SHP77 treated with DMSO at 0.1 percent for 48 hours (cell line): ENCODE measurements around the gene UGT2B17.
"Not testable (repeated sequence)": the region's sequence is repeated elsewhere in the genome, so short reads cannot be mapped to it uniquely, and the experiment has no call there.

Source experiments
- DNase-seq: peaks from one replicate; lab custom pipeline; 2025; lab: John Stamatoyannopoulos, UW

The UGT2B17 gene

DNA sequence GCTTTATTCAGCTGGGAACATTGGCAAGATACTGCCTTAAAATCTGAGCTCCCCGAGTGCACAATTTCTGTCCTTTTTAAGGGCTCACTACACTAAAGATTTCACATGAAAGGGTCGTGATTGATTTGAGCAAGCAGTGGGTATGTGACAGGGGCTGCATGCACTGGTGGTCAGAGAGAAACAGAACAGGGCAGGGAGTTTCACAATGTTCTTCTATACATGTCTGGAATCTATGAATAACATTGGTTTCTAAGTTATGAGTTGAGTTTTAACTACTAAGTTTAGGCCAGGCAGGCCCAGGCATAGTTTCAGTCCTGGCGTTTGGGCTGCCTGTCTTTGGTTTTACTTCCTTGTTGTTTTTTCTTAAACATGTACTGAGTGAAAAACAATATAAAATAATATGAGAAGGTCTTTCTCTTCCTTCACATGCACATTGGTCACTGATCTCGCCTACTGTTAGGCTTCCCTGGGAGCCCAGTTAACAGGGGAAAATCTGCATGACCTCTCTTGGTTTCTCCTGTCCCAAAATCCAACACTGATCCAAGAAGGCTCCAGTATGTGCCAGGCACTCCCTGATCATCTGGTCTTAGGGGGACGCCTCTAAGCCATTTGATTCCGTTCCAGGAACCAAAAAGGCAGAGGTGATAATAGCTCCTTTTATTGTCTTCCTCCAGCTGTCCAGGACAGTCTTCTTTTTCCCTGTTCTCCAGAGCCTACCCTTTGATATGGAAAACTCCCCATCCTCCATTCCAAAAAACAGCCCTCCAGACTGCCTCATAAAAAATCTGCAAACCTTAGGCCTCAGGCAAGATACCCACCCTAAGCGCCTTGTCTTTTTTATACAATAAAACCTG is at the start of gene UGT2B17:
UGT2B17 (minus strand) TSS at position 51 of the 854 bp plus-strand sequence. CDS start 7,838 bp downstream, outside the sequence.
- no peak for DNase-seq

DNA sequence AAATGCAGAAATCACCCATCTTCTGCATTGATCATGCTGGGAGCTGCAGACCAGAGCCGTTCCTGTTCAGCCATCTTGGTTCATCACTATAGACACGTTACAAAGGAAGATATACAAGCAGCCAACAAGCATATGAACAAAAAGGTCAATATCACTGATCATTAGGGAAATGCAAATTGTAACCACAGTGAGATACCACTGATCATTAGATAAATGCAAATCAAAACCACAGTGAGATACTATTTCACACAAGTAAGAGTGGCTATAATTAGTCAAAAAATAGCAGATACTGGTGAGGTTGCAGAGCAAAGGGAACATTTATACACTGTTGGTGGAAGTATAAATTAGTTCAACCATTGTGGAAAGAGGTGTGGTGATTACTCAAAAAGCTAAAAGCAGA is 46.6 kb upstream of the UGT2B17 start:
- DNase-seq: not testable (repeated sequence)

DNA sequence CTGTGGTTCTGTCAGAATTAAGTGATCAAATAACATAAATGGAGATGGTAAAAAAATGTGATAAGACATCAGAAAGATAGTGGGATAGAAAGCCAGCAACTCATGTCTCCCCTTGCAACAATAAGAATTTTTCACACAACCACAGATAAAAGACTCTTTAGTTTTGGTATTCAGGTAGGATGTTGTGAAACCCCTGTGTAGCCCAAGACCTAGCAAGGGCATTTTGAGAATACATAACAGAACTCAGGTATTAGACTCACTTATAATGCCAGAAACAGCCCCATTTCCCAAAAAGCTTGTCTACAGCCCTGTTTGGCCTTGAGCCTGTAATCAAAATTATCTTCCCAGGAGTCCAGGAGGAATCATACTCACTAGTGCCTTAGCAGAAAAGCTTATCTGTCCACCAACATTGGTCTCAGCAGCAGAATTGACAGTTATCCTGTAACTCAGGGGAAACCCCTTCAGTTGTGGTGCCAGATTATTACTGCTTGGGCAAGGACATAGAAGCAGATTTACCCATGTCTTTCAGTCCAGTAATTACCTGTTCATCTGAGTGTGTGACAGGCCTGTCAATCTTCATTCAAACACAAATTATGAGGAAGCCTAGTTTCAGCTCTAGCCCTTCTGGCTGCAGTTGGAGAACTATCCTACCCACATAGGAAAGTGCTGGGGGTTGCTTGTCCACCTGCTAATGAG is 41.0 kb upstream of the UGT2B17 start:
- DNase-seq: no peak

DNA sequence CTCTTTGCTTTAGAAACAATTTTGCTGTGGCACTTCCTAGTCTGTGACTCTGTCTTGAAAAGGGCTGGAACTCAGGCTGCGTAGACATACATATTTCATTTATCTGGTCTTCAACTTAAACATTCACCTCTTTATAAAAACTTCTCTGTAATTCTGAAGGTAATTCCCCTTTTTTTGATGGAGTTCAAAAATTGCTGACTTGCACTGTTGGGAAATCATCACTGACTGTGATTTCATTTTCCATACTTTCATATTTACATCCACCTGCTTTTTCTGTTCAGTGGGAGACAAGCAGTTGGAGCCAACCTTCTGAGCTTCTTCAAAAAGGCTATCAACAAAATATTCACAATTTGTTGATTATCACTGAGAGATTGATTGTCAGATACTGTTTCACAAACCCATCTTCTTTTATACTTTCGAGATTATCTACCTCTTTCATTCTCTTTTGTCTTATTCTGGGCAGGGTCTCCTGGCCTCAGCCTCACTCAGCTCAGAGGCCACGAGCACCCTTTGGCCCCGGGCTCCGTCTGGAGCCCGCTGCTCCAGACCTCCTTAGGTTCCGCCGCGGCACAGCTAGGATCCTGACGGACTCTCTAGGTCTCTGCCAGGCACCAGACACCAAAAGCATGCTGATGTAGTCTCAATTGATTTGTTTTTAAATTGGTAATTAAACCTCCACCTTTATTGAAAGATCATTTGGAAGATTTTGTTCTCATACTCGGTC is 39.7 kb upstream of the UGT2B17 start:
- no peak for DNase-seq

DNA sequence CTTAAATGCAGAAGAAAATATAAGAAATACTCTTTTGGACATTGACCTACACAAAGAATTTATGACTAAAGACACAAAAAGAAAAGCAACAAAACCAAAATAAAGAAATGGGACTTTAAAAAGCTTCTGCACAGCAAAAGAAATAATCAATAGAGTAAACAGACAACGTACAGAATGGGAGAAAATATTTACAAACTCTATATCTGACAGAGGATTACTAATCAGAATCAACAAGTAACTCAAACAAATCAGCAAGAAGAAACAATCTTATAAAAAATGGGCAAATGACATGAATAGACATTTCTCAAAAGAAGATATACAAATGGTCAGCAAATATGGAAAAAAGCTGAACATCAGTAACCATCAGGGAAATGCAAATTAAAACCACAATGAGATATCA is 37.6 kb upstream of the UGT2B17 start:
- no peak for DNase-seq

DNA sequence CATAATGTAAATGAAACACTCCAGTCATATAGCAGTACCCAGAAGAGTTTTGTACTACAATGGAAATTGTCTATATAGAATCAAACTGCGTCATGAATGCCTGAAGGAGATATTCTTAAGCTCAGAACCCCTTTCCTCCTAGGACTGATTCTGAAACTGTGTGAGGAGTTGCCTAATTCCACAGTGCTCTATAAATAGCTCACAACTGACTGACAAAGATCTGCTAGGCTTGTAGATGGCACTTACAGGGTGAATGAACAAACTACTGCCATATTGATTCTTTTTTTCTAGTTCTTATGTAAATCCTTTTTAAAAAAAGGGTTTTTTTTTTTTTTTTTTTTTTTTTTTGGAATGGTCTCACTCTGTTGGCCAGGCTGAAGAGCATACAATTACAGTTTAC is 30.1 kb upstream of the UGT2B17 start:
- DNase-seq: no peak

DNA sequence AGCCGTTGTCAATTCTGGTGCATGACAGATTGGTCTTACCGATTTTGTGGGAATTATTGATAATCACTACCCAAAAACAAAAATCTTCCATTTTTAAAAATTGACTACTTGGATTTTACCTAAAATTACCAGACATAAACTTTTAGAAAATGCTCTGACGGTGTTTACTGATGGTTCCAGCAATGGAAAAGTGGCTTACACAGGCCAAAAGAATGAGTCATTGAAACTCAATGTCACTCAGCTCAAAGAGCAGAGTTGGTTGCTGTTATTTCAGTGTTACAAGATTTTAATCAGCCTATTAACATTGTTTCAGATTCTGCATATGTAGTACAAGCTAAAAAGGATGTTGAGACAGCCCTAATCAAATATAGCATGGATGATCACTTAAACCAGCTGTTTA is 23.0 kb upstream of the UGT2B17 start:
- DNase-seq: no peak

DNA sequence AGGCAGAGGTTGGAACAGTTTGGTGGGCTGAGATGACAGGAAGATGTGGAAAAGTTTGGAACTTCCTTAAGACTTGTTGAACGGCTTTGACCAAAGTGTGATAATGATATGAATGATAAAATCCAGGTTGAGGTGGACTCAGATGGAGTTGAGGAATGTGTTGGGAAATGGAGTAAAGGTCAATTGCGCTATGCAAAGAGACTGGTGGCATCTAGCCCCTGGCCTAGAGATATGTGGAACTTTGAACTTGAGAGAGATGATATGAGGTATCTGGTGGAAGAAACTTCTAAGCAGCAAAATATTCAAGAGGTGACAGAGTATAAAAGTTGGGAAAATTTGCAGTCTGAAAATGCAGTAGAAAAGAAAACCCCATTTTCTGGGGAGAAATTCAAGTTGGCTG is 21.4 kb upstream of the UGT2B17 start:
- DNase-seq: no peak

DNA sequence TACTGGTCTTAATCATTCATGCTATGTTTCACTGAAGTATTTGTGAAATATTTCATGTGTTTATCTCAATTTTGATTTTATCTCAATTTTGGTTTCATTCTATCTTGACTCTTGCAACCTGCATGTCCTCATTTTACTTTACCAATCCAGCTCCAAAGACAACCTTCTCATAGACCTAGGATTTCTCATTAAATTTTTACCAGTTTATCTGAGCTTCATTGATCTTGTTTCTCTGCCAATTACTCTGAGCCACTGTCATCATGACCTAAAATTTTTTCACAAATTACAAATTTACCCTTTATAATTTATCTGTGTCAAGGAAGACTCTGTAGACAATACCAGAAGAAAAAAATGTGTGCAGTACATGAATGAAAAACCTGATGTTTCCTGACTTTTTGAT is 18.6 kb upstream of the UGT2B17 start:
- DNase-seq: no peak

DNA sequence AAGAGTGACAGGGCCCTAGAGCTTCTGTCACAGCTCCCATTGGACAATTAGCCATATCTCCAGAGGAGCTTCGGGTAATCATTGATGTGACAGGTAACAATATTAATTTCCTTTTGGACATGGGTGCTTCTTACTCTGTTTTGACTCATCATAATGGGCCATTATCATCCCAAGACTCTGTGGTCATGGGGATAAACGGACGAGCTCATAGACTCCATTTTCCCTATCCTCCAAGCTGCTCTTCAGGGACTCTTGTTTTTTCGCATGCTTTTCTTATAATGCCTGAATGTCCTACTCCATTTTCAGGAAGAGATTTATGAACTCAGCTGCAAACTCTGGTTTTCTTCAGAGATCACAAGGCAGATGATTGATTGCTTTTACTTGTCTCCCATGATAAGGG is 17.0 kb upstream of the UGT2B17 start:
- no peak for DNase-seq

DNA sequence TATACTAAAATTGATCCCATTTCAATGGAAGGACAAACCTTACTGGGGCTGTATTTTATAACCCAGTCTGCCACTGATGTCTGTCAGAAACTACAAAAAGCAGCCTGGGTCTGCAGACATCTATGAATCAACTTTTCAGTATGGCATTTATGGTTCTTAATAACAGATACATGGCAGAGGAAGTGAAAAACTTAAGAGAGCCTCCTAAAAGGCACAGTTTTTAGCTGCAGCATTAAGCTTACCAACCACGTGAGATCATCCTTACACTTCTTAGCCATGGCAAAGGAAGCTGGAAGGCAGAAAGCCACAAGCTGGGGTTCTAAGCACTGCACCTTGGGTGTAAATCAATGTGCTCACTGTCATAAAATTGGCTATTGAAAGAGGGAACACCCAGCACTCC is 16.6 kb upstream of the UGT2B17 start:
- DNase-seq: no peak

DNA sequence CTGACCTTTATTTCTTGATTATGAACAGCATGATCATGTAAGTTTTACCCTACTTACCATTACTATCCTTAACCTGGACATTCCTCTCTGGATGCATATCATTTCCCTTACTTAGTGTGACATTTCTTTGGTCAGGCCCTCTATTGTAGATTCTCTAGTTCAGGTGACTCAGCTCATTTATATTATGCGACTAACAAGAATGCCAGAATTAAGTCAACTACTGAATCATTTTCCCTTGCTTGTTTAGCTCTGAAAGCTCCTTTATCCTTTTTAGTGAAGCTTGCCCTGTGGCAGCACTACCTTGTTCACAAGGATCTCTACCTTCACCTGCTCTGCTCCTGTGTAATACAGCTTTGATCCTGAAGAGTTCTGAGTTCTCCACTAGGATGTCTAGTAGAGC is 15.1 kb upstream of the UGT2B17 start:
- DNase-seq: no peak

DNA sequence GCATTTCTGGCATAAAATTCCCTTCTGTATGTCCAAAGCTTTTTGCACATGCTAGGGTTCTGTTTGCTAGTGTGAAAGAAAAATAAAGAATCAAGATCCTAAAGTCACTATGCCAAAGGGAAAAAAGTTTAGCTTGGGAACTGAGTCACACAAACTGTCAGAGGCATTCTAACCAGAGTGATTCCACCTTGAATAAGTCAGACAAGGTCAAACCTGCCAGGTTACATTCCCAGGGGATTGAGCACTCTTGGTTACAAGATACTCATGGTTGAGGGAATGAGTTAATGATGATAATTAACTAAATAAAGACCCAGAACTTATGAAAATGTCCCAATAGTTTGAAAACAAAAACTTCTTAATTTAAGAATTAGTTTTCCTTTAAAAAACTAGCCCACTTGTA is 13.7 kb upstream of the UGT2B17 start:
- DNase-seq: no peak

DNA sequence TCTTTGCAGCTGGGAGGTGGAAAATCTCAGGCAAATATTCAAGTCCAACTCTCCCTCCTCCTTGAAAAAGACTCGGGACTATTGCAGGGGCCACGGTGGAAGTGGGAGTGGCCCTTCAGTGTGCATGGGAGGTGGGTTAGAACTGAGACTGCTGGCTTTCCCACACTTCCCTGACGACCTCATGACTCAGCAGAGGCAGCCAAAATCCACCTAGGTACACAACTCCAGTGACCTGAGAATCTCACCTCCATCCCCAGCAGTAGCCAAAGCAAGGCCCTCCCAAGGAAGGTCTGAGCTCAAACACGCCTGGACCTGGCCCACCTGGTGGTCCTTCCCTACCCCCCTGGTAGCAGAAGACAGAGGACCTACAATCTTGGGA is 6.2 kb upstream of the UGT2B17 start:
- no peak for DNase-seq

DNA sequence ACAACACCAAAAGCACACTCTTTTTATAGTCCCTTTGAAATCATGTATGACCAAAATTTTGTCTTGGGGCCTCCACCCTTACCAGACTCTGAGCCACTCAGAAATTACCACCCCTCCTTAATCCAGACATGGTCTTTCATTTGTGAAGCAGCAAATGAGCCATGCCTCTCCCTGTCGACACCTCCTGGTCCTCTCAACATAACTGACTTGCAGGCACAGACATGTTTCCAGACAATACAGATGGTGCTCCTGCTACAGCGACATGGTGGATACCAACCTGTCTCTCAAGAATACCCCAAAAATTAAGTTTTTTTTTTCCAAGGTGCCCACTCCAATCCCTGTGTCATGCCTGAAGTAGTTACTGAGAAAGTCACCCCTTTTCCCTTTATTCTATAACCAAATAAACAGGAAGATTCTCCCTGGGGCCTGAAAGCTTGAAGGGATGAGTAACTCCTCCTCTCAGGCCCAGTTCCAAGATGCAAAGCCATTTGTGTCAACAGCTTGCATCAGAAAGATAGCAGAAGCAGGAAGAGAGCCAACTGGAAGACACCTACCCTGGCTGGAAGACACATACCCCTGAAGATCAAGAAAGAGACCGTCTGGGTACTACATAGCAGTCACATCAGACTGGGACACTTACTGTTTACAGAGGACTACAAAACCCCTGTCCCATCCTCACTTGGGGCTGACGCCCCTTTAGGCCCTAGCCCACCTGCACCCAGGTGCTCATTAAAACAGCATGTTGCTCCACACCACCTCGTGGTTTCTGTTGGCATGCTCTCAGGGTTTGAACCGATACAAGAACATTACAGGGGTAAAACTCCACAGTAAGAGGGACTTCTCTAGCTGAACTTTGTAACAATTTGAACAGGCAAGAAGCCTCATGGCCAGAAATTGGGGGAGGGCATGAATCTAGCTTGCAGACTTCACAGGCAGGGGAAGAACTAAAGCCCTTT is 5.5 kb upstream of the UGT2B17 start:
- no peak for DNase-seq

DNA sequence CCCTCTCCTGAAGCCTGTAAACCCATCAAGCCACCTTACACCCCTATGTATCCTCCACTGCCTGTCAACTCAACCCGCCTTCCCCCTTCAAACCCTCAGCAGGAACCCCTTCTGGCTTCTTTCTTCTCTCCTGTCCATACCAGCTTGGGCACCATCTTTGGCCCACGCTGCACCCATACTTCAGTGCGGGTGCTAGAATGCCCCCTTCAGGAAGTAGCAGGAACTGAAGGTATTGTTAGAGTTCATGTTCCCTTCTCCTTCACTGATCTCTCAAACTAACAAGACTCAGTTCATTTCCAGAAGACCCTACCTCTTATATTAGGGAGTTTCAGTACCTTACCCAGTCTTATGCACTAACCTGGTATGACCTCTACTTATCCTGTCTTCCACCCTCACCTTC is 1.5 kb upstream of the UGT2B17 start:
- no peak for DNase-seq

DNA sequence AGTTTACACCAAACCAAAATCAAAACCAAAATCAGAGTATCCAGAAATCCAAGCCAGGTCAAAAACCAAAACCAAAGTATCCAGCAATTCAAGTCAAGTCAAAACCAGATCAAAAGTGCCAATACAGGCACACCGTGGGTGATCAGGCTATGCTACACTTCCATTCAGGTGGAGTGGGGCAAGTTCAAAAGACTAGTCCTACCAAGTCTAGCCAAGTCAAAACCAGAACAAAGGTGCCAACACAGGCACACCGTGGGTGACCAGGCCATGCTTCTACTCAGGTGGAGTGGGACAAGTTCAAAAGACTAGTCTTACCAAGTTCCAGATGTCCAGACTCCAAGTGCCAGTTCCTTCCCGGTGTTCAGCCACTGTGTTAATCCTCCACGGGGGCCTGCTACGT is 486 bp downstream of the UGT2B17 start:
- not testable (repeated sequence) for DNase-seq

DNA sequence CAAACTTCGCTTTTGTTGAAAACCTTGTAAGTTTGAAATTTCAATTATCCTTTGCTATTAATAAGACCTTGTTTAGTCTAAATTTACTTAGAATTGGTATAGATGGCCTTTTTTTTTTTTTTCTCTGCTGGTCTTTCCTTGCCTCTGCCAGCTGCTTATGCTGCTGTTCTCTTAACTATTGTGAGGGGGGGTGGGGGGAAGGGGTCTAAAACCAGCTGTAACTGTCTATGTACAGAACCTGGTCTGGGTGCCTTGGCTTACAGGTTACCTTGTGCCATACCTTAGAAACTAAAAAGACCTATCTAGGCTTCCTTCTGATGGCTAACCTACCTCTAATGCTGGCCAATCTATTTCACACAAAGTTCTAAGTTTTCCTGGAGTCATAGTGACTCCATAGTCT is 1.0 kb downstream of the UGT2B17 start:
- no peak for DNase-seq

DNA sequence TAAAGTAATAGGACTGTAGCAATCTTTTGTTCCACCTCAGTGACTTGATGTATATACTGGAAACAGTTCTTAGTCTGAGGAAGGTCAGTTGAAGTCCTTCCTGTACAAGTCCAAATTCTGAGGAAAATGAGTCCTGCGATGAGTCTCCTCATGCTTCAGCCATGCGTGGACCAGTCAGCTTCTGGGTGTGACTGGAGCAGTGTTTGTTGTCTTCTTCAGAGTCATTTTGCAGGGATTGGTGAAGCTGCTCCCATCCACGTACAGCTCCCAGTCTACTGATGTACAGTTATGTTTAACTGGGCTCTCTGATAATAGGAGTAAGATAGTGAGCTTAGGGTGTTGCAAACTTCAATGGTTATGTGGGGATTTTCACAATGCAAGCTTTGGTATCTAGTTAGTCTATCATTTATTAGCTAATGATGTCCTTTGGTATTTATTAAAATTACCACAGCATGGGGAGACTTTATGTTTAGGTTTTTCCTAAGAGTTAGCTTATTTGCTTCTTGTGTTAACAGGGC is 3.4 kb downstream of the UGT2B17 start:
- DNase-seq: no peak

DNA sequence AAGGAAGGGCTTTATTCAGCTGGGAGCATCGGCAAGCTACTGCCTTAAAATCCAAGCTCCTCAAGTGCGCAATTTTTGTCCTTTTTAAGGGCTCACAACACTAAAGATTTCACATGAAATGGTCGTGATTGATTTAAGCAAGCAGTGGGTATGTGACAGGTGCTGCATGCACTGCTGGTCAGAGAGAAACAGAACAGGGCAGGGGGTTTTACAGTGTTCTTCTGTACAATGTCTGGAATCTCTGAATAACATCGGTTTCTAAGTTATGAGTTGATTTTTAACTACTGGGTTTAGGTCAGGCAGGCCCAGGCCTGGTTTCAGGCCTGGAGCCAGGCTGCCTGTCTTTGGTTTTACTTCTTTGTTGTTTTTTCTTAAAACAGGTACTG is 6.0 kb downstream of the UGT2B17 start:
- DNase-seq: no peak

DNA sequence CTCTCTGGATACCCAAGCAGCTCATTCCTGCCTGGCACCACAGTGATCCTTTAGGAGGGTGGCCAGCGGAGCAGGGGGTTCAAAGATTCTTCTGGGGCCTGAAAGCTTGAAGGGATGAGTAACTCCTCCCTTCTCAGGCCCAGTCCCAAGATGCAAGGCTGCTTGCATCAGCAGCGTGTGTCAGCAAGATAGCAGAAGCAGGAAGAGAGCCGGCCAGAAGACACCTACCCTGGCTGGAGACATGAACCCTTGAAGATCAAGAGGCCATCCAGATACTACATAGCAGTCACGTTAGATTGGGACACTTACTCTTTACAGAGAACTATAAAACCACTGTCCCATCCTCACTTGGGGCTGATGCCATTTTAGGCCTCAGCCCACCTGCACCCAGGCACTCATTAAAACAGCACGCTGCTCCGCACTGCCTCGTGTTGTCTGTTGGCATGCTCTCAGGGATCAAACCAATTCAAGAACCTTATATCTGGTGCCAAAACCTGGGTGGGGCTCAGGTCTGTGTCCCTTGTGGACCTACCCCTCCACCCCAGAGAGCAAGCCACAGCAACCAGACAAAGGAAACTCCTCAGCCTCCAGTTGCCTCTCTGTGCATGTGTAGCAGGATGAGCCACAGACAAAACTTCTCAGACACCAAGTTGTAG is 6.5 kb downstream of the UGT2B17 start:
- no peak for DNase-seq
